HG03571 (cell line): ENCODE measurements around the gene CACNG5.

Experiments
- ATAC-seq: cut with Tn5 transposase; IDR thresholded peaks from one replicate; pipeline ENCODE4 v1.9.1; 2021; ENCODE audit not compliant: unreplicated experiment

Gene CACNG5

DNA sequence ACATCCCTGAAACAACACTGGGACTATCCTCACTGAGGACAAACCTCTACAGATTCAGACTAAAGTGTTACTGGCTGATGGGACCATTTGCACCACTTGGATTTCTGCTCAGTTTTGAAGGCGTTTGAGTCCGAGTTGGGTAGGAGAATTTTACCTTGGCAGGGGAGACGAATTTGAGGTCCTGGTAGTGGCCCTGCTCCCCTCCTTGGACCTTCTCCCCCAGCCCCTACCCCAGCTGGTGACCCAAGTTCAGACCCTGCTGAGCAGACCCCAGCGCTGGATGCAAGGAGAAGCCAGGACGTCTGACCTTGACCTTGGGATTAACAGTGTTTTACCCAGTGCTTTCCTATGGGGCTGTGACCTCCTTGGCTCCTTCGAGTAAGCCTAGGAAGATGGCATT, 13.6 kb downstream of the CACNG5 start:
- no peak for ATAC-seq

DNA sequence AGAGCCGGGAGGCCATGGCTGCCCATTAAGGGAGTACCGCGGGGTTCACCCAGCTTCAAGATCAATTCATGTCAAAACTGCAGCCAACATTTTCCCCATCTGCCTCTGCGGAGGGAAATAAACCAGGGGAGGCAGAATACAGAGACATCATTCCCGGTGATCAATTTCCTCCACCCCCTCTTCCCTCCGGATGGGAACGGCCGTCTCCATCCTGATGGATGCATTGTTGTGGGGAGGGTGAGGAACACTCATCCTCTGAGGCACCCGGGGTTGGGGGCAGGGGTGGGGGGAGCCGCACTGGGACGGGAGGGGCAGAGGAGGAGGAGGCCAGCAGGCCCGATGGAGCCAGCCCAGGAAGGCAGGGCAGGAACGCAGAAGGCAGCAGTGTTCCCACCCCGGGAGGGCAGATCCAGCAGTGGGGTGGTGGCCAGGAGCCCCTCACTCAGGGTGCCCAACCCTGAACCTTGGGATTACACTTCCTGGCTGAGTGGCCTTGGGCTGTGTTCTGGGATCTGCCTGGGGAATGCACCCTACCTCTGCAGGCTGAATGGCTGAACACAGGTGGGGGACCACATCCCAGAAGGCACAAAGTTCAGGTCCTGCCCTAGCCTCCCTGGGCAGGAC, 14.2 kb downstream of the CACNG5 start:
- ATAC-seq: no peak

- ATAC-seq: no peak
Observed at GRCh38 chr17:66849851-66850580, 15.1 kb downstream of the CACNG5 start.

DNA sequence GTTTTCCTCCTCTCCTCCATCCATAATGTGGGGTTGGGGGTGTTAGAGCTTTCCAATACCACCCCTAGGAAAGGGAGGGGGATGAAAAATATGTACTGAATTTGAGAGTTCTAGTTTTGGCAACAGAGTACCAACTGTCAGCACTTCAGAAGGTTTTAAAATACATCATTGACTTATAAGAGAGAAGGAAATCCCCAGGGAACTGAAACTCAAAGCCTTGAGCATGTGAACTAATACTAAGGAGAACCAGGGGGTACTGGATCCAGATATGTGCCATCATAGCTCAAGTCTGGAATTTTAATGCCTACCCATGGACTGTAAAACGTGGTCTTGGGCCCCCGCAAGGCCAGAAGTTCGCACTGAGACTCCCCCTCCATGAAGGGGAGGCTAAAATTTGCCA, 15.8 kb downstream of the CACNG5 start:
- ATAC-seq: no peak

DNA sequence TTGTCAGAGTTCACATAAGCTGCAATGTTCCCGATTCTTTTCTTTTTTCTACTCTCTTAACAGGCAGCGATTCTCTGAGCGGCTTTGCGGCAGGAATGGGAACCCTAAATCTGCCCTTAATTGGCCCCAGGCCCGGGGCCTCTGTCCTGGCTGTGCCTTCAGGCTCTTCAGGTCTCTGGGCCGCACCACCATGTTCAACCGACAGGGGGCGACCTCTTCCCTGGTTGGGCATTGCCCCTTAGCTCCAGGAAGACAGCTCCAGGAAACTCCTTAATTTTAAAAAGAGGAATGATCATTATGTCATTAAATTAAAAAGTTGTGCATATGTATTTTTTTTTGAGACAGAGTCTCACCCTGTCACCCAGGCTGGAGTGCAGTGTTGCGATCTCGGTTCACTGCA, 20.3 kb downstream of the CACNG5 start:
- no peak for ATAC-seq

- ATAC-seq: no peak
Observed at GRCh38 chr17:66858226-66859083, 23.5 kb downstream of the CACNG5 start.

- no peak for ATAC-seq
Observed at GRCh38 chr17:66859353-66859752, 24.4 kb downstream of the CACNG5 start.

GRCh38 chr17:66860204-66860603, 25.3 kb downstream of the CACNG5 start:
- no peak for ATAC-seq

DNA sequence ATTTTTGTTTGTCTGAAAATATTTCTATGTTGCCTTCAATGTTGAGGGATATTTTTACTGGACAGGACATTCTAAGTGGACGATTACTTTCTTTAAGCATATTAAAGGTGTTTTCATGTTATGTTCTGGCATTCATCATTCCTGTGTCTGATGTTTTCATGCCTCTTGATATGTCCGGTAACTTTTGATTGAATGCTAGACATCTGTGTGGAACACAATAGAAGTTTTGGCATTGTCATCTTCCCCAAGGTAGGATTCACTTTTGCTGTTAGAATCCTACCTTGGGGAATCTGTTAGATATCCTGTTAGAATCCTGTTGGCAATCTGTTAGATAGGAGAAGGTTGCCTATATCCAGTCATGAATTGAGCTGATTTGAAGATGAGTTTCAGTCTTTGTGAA, 28.9 kb downstream of the CACNG5 start:
- ATAC-seq: no peak

- no peak for ATAC-seq
Observed at GRCh38 chr17:66865151-66865550, 30.2 kb downstream of the CACNG5 start.

- ATAC-seq: no peak
Observed at GRCh38 chr17:66873962-66874361, 39.0 kb downstream of the CACNG5 start.

GRCh38 chr17:66884931-66885330, 50.0 kb downstream of the CACNG5 start:
- ATAC-seq: no peak

DNA sequence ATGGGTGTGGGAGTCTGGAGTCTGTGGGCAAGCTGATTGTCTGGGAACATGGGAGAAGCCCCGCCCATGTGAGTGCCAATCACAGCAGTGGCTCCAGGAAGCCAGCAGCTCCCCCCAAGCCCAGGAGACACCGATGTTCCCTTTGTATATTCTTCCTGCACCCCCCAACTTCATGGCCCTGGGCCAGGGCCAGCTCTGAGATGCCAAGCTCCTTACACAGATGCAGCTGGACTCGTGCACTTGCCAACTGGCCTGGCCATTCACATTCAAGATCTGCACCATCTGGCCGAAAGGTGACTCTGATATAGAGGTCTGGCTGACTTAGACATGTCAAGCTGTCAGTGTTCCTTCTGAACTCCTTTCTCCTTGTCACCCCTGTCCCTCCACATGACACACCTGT, 50.5 kb downstream of the CACNG5 start:
- no peak for ATAC-seq

- no peak for ATAC-seq
Observed at GRCh38 chr17:66889480-66890230, 54.7 kb downstream of the CACNG5 start.

DNA sequence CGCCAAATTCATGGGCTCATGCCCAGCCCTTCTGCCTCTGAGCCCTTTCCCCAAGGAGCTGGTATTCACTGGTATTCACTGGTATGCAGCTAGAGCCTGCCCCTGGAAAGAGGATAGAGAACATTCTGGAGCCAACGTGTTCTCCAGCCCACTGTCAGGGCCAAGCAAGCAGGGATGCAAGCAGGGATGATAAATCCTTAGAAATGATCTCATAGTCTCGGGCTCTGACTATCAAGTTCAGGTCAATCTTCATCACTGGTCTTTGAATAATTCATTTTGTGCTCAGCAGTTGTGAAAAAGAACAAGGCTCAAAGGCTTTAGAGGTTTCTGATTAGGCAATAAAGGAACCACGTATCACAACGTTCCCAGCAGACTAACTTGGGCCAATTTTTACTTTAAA, 57.3 kb downstream of the CACNG5 start:
- ATAC-seq: no peak

DNA sequence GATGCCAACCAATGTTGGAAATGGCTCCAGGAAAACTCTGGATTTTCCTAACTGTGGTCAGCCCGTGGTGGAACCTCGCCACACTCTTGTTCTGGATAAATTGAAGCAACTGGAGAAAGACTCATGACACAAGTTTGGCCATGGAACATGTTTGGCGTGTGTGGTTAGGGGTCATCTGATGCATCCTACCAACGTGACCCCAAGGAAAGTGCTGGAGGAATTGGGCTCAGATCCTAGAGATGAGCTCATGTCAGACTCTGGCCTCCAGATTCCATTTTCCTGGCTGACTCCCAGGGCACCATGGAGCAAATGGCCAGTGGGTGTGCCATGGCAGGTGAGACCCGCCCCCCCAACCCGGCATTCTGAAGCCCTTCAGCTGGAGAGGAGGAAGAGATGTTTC, 58.5 kb downstream of the CACNG5 start:
- no peak for ATAC-seq

DNA sequence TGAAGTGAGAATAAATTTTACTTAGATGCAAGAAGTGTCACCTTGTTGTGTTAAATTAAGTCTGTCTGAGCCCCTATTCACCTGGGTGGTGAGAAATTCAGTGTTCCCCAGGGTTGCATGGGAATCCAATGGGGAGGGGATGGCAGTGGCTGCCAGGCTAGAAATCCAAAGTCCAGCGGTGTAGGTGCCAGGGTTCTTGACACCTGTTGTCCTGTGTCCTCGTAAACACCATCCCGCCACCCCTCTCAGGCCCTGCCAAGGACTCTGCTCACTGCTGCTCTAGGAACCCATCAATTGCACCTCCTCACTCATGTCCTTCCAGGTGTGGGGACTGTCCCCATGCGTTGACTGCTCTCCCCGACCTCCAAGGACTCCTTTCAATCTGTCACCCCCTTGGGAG, 58.9 kb downstream of the CACNG5 start:
- no peak for ATAC-seq

DNA sequence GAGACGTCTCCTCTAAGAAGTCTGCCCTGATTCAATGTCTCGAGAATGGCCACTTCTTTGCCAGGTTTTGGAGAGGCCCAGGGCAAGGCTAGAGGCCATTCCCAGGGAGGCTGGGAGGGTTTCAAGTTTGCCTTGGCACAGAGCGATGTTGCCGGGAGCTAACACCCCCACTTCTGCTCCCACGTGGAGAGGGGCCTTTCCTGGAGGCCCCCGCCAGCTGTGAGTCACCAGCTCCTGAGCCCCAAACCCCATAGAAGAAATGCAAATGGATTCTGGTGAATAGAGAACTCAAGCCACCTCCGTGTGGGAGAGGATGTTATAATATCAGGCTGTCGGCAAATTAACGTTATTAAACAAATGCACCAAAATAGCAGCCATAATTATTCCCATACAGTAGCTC, 62.2 kb downstream of the CACNG5 start:
- ATAC-seq: no peak

GRCh38 chr17:66898536-66898935, 63.6 kb downstream of the CACNG5 start:
- ATAC-seq: no peak

- ATAC-seq: no peak
Observed at GRCh38 chr17:66900126-66901010, 65.5 kb downstream of the CACNG5 start.
